Left ventricle myocardium inferior (tissue), 1 donor: ENCODE results near the gene WNT1. TPM values are rescaled to one million over a fixed set of nuclear protein-coding genes. Genes with fewer than 3 reads are reported as not detected.

Experiments
- DNase-seq: peaks from one replicate; pipeline ENCODE4 v3.0.0-alpha.2; 2020
- H3K27ac ChIP-seq: fragments of 200-600 bp; replicated peaks from 2 replicates; pipeline ENCODE4 v1.8.0; 2021
- H3K27me3 ChIP-seq: fragments of 200-600 bp; 2 replicates; pipeline ENCODE4 v1.8.0; 2021; ENCODE audit warnings: low read depth
- H3K36me3 ChIP-seq: fragments of 200-600 bp; 2 replicates; pipeline ENCODE4 v1.8.0; 2021
- H3K4me1 ChIP-seq: fragments of 200-600 bp; 2 replicates; pipeline ENCODE4 v1.8.0; 2021
- H3K4me3 ChIP-seq: fragments of 200-600 bp; 2 replicates; pipeline ENCODE4 v1.8.0; 2021; ENCODE audit warnings: mild to moderate bottlenecking, moderate library complexity
- H3K9me3 ChIP-seq: fragments of 200-600 bp; replicated peaks from 2 replicates; pipeline ENCODE4 v1.8.0; 2021
- intact Hi-C: fragments of 100-400 bp; cut with micrococcal nuclease; formaldehyde crosslinking; loops from one replicate; pipeline ENCODE4 v1.11.0; 2022
- total RNA-seq: library from RNA; stranded (reverse); fragmentation: NEBNext Ultra II Directional; extraction: Animal tissue kit (Norgen Biotek cat#: 25700); gene quantifications from one replicate; pipeline ENCODE4 v1.2.1, GENCODE V29; 2021
- TF ChIP-seq, protein P1 (sequence below): fragments of 200-600 bp; IDR thresholded peaks from 2 replicates; pipeline ENCODE4 v1.8.0; 2021; ENCODE audit warnings: antibody characterized with exemption, mild to moderate bottlenecking, borderline replicate concordance
- donor health status: DM: no; HTN: yes; CAD: no; lungs with severe emphysema.

The WNT1 gene
- total RNA-seq, 1 donor from 2014 or later = not detected

DNA sequence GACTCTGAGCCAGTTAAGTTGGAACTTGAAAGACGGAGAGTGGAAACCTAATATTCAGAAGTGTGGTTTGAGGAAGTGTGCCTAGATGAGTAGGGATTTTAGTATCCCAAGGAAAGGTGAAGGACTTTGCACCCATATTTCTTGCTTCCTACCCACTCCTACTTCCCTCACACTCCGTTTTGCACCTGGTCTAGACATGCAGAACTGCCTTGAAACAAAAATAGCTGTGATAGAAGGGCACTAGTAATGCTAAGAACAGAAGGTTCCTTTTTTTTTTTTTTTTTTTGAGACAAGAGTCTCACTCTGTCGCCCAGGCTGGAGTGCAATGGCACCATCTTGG, 20.1 kb upstream of the WNT1 start:
- Histone ChIP-seq H3K9me3 (no peaks in the 10 kb centered on the region), H3K4me3 (peak overlapping the region; percentile 85), H3K36me3 (no peaks in the 10 kb centered on the region), H3K27ac (no peak overlapping the region), H3K4me1 (peaks cover 42% of the 10 kb centered on the region), H3K27me3 (peaks cover 32% of the 10 kb centered on the region)
- TF ChIP-seq, protein P1, sequence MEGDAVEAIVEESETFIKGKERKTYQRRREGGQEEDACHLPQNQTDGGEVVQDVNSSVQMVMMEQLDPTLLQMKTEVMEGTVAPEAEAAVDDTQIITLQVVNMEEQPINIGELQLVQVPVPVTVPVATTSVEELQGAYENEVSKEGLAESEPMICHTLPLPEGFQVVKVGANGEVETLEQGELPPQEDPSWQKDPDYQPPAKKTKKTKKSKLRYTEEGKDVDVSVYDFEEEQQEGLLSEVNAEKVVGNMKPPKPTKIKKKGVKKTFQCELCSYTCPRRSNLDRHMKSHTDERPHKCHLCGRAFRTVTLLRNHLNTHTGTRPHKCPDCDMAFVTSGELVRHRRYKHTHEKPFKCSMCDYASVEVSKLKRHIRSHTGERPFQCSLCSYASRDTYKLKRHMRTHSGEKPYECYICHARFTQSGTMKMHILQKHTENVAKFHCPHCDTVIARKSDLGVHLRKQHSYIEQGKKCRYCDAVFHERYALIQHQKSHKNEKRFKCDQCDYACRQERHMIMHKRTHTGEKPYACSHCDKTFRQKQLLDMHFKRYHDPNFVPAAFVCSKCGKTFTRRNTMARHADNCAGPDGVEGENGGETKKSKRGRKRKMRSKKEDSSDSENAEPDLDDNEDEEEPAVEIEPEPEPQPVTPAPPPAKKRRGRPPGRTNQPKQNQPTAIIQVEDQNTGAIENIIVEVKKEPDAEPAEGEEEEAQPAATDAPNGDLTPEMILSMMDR = no peak
- intact Hi-C loops = no loop called here
- DNase-seq = no peak

DNA sequence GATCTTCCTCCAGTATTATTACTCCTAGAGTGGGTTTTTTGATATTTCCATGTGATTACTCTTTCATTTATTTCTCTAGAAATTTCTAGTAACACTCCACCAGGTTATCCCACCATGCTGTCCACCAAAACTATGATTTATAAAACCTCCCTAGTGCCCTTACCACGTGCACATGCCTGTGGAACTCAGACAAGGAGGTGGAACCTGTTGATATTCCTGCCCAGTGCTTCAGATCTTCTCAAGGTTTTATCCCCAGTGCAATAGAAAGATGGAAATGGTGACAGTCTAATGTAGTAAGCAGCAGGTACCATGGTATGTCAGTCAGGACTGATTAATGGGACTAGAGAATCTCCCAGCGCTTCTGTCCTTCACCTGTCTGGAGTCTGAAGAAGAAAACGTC, 17.3 kb upstream of the WNT1 start:
- DNase-seq = no peak
- peaks cover 21% of the 10 kb centered on the region for H3K4me1 ChIP-seq
- H3K9me3 ChIP-seq = no peaks in the 10 kb centered on the region
- no peaks in the 10 kb centered on the region for H3K36me3 ChIP-seq
- H3K27me3 ChIP-seq = peaks cover 32% of the 10 kb centered on the region
- H3K4me3 ChIP-seq = no peak overlapping the region
- no peak overlapping the region for H3K27ac ChIP-seq
- intact Hi-C loops = no loop called here
- TF ChIP-seq, protein P1 = no peak

DNA sequence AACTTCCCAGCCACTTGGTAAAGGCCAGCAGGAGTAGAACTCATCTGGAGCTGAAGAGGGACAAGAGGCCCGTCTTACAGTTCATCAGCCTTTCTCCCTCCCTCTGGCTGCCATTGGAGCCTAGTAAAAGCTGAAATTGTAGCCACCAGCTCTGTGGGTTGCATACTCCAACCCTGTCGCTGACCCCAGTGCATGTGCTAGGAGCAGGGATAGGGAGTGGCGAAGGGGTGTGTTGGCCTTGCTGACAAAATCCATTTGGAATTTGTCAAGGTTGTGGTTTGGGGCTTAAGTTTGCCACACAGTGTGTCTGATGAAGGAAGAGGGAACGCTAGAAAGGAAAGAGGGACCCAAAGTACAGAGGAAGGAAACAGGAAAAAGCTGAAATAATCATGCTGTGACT, 16.8 kb upstream of the WNT1 start:
- Histone ChIP-seq H3K4me3 (no peak overlapping the region), H3K9me3 (no peaks in the 10 kb centered on the region), H3K27ac (no peak overlapping the region), H3K27me3 (peaks cover 37% of the 10 kb centered on the region), H3K36me3 (no peaks in the 10 kb centered on the region), H3K4me1 (peaks cover 16% of the 10 kb centered on the region)
- DNase-seq = no peak
- intact Hi-C loops = no loop called here
- TF ChIP-seq, protein P1 = no peak

DNA sequence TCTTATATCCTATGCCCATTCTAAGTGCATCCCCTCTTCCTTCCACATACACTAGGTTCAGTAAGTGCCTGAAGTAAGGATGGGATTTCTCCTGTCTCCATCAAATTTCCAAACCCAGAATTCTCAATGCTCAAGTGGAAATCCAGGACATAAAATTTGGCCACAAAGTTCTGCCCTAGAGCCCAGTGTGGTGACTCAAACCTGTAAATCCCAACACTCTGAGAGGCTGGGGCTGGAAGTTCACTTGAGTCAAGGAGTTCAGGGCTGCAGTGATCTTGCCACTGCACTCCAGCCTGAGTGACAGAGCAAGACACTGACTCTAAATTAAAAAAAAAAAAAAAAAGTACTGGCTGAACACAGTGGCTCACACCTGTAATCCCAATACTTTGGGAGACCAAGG, 16.3 kb upstream of the WNT1 start:
- no peak for DNase-seq
- H3K36me3 ChIP-seq = no peaks in the 10 kb centered on the region
- H3K4me3 ChIP-seq = no peak overlapping the region
- TF ChIP-seq, protein P1 = no peak
- H3K9me3 ChIP-seq = no peaks in the 10 kb centered on the region
- peaks cover 12% of the 10 kb centered on the region for H3K4me1 ChIP-seq
- H3K27ac ChIP-seq = no peak overlapping the region
- intact Hi-C loops = no loop called here
- H3K27me3 ChIP-seq = peaks cover 41% of the 10 kb centered on the region

DNA sequence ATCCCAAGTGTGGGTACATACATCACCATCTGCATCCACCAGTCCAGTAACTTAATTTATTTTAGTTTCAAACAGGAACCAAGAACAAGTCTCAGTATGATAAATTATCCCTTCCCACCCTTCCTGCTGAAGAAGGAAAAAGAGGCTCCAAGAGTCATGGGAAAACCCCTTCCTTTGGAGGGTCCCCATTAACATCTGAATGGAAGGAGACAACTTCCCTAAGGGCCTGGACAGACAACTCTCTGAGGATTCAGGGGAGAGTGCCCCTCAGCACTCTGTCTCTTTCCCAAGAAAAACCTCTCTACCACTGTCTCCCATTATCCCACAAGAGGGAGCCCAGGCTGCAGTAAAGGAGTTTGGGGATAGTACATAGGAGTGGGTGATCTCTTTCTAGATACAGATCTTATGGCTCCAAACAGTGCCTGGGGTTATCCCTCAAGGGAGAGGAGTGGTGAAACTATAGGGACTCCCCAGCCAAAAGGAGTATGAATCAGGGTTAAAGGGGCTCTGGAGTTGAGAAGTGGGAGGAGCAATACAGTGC, 12.8 kb upstream of the WNT1 start:
- Histone ChIP-seq H3K27ac (no peak overlapping the region), H3K27me3 (peaks cover 58% of the 10 kb centered on the region), H3K4me3 (no peak overlapping the region), H3K36me3 (no peaks in the 10 kb centered on the region), H3K9me3 (no peaks in the 10 kb centered on the region), H3K4me1 (peaks cover 11% of the 10 kb centered on the region)
- DNase-seq = no peak
- TF ChIP-seq, protein P1 = peak; percentile 21
- intact Hi-C loops = no loop called here
